ENCODE measurements around the gene CSTPP1.

GRCh38 chr11:46906609-46907041, 29.9 kb upstream of the CSTPP1 start:
- TF ChIP-seq RARB (CRISPR knock-in tag; IDR thresholded peaks at IDR 0.05) (no peak), CSDC2 (CRISPR knock-in tag; IDR thresholded peaks at IDR 0.05) (no peak), CSRNP3 (CRISPR knock-in tag; IDR thresholded peaks at IDR 0.05) (no peak), ZFP30 (CRISPR knock-in tag; IDR thresholded peaks at IDR 0.05) (no peak), CREB5 (CRISPR knock-in tag; IDR thresholded peaks at IDR 0.05; ENCODE audit: low read depth) (no peak), TOX (CRISPR knock-in tag; IDR thresholded peaks at IDR 0.05; ENCODE audit: borderline replicate concordance) (no peak)
- TF ChIP-seq, protein P1, sequence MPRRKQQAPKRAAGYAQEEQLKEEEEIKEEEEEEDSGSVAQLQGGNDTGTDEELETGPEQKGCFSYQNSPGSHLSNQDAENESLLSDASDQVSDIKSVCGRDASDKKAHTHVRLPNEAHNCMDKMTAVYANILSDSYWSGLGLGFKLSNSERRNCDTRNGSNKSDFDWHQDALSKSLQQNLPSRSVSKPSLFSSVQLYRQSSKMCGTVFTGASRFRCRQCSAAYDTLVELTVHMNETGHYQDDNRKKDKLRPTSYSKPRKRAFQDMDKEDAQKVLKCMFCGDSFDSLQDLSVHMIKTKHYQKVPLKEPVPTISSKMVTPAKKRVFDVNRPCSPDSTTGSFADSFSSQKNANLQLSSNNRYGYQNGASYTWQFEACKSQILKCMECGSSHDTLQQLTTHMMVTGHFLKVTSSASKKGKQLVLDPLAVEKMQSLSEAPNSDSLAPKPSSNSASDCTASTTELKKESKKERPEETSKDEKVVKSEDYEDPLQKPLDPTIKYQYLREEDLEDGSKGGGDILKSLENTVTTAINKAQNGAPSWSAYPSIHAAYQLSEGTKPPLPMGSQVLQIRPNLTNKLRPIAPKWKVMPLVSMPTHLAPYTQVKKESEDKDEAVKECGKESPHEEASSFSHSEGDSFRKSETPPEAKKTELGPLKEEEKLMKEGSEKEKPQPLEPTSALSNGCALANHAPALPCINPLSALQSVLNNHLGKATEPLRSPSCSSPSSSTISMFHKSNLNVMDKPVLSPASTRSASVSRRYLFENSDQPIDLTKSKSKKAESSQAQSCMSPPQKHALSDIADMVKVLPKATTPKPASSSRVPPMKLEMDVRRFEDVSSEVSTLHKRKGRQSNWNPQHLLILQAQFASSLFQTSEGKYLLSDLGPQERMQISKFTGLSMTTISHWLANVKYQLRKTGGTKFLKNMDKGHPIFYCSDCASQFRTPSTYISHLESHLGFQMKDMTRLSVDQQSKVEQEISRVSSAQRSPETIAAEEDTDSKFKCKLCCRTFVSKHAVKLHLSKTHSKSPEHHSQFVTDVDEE (CRISPR knock-in tag; IDR thresholded peaks at IDR 0.05), result no peak
